H1 (cell line): Measurements from ENCODE around the gene LDHB. TPM values are rescaled to one million over a fixed set of nuclear protein-coding genes. Genes with fewer than 3 reads are reported as not detected.

Experiments used
- BACH1 ChIP-seq: IDR thresholded peaks from 2 replicates; pipeline ENCODE4 v1.6.1; 2012; ENCODE audit warnings: low read length, improper control_type of control experiment
- RFX5 ChIP-seq: IDR thresholded peaks from 2 replicates; pipeline ENCODE4 v1.6.1; 2011; ENCODE audit warnings: low read depth, low read length, improper control_type of control experiment, borderline replicate concordance
- SIN3A ChIP-seq, 2 experiments: IDR thresholded peaks in 1 of 2; conservative IDR thresholded peaks in 1 of 2; 2 replicates each; pipeline ENCODE4 v1.6.1; 2011 to 2012; ENCODE audit warnings: low read length in 2 of 2, improper control_type of control experiment in 1 of 2, low read depth in 1 of 2, mild to moderate bottlenecking in 1 of 2
- polyA plus RNA-seq, 7 experiments: library from polyadenylated mRNA; depleted of rRNA in 3 of 7; stranded (reverse) in 5 of 7; unstranded in 2 of 7; fragments of >200 nt in 5 of 7; fragments of 200-250 nt in 2 of 7; gene quantifications; 1 replicate in 5 of 7; 2 replicates in 1 of 7; 4 replicates in 1 of 7; pipeline versions ENCODE4 v1.2.1 to v1.2.3, GENCODE V29; 2011 to 2013; ENCODE audit warnings: missing spikeins in 2 of 7, mixed read lengths in 2 of 7
- total RNA-seq: library from RNA; stranded (reverse); fragmentation: NEBNext Ultra II Directional; extraction: Animal tissue kit (Norgen Biotek cat#: 25700); gene quantifications from 2 replicates; pipeline ENCODE4 v1.2.1, GENCODE V29; 2021

LDHB gene
- total and polyA plus RNA-seq, 2 of the 8 experiments (the other 6 are each of a cell fraction or from before 2014, with no cell fraction given), result 1,177 to 1,781 TPM

DNA sequence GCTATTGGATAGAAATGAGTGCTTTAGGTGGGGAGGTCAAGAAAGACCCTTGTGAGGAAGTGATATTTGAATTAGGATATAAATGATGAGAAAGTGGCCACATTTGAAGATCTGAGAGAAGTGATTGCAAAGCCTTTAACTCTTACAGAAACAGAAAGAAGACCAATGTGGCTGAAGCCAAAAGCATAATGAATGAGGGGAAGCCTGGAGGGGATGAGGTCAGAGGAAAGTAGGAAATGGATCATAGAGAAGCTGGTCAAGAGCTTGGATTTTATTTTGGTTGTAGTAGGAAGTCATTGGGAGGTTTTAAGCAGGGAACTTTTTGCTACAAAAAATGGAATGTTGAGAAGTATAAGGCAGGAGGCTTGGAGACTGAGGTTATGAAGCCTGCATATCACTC lies 49.4 kb downstream of the LDHB start (continued):
- TF ChIP-seq RFX5 (no peak), SIN3A (conservative IDR thresholded peaks at IDR 0.05 in 1 of 2, IDR thresholded peaks at IDR 0.05 in 1 of 2; ENCODE audit: low read depth in 1 of 2, low read length in 2 of 2) (no peak), BACH1 (no peak)
- TF ChIP-seq, all 59 proteins: peak for 0
